ENCODE data around the gene SMPDL3A.

Gene SMPDL3A

DNA sequence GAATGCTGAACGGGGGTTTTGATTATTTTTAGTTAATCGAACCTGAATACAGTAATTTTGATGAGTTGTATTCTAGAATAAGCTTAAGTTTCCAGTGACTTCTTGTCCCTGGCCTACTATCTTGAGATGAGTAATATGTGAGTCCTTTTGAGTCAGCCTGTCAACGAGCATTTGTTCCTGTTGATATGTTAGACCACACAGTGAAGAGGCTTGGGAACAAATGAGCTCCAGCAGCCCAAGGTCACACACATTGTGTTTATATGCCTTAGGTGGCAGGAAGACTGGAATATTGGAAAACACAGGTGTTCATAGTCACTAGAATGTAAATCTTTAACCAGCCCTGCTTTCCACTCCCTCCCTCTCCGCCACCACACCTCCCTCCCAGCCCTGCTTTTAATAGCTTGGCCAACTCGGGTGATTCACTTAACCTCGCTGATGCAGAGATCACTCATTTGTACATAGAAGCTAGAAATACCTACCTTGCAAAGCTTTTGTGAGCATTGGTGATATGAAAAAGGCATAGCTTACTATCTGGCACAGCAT lies 9.1 kb downstream of the SMPDL3A start:
- TF ChIP-seq POLR2A (IDR thresholded peaks at IDR 0.05; ENCODE audit: low read depth, low read length) (no peak), PAX5 (IDR thresholded peaks at IDR 0.05; ENCODE audit: insufficient read depth, low read length, severe bottlenecking) (no peak), TAF1 (IDR thresholded peaks at IDR 0.05; ENCODE audit: low read depth, low read length) (no peak), POU2F2 (IDR thresholded peaks at IDR 0.05; ENCODE audit: low read depth, low read length) (no peak), POLR2AphosphoS5 (IDR thresholded peaks at IDR 0.05; ENCODE audit: low read depth, low read length) (no peak), SPI1 (IDR thresholded peaks at IDR 0.05; ENCODE audit: low read depth, low read length) (no peak)
- DNase-seq (ENCODE audit: insufficient read length, low spot score) (no peak), FAIRE-seq (no peak)

DNA sequence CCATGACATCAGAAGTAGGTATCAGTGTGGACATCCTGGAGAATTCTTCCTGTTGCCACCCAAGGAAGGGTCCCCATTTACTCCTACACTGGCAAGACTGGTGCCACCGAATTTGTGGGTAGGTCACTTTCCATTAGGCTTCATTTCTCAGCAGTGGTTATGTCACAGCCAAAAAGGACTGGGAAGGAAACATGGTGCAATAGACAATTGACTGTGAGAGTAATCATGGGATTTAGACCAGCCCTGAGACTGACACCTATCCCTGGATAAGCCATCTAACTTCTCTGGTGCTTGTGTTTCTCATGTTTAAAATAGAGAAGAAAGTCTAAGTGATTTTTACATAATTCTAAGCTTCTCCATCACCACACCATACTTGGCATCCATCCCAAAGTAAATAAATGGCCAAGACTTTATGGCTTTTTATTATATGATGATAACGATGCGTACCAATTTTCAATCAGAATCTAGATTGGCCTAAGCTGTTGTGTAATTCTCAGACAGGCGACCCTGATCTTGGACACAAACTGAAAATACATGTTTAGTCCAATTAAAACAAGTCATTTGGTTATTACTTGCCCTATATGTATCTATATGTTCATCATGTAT lies 10.2 kb downstream of the SMPDL3A start:
- TF ChIP-seq POU2F2 (IDR thresholded peaks at IDR 0.05; ENCODE audit: low read depth, low read length) (no peak), SPI1 (IDR thresholded peaks at IDR 0.05; ENCODE audit: low read depth, low read length) (no peak), TAF1 (IDR thresholded peaks at IDR 0.05; ENCODE audit: low read depth, low read length) (no peak)
- DNase-seq (ENCODE audit: insufficient read length, low spot score) (no peak), FAIRE-seq (no peak)

DNA sequence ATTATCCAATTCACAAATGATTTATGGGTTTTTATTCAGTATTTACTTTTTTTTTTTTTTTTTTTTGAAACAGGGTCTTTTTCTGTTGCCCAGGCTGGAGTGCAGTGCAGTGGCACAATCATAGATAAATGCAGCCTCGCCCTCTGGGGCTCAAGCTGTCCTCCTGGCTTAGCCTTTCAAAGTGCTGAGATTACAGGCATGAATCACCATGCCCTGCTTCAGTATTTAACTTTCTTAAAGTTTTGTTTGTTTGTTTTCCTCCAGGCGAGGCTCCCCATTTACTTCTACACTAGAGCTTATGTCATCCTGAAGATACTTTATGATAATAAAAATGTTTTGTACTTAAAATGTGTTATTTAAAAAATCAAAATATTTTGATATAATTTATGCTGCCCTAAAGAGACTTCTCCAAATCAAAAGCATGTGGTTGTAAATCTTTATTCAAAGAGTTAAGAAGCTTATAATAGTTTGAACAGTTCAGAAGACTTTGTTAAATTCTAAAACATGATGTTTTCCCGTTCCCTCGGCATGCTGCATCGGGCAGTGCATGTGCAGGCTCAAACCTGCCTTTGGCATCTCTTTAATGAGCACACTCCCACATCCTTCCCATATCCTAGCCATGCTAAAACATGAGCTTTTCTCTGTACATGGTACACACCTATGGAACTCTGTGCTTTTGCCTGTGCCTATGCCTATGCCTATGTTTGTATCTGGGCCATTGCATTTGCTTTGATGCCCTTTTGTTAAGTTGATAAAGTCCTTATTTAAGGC lies 11.0 kb downstream of the SMPDL3A start:
- no peak for TF ChIP-seq POLR2AphosphoS5 (IDR thresholded peaks at IDR 0.05; ENCODE audit: low read depth, low read length)
- TF ChIP-seq SPI1 (IDR thresholded peaks at IDR 0.05; ENCODE audit: low read depth, low read length) = no peak
- no peak for DNase-seq (ENCODE audit: insufficient read length, low spot score)
- FAIRE-seq = no peak

DNA sequence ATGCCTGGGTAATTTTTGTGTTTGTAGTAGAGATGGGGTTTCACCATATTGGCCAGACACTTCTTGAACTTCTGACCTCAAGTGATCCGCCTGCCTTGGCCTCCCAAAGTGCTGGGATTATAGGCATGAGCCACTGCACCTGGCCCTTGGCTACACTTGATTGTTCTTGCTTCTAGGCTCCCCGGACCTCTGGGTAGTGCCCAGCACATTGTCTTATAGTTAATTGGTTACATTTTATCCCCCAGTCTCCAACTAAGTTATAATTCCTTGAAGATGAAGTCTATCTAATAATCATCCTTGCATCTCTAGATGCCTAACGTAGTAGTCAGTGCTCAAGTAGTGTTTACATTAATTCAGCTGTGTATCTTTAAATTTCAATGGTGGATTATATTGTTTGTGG lies 11.8 kb downstream of the SMPDL3A start:
- FAIRE-seq (no peak), DNase-seq (ENCODE audit: insufficient read length, low spot score) (no peak)
- TF ChIP-seq POU2F2 (IDR thresholded peaks at IDR 0.05; ENCODE audit: low read depth, low read length) (no peak), SPI1 (IDR thresholded peaks at IDR 0.05; ENCODE audit: low read depth, low read length) (no peak), PAX5 (IDR thresholded peaks at IDR 0.05; ENCODE audit: insufficient read depth, low read length, severe bottlenecking) (no peak), POLR2AphosphoS5 (IDR thresholded peaks at IDR 0.05; ENCODE audit: low read depth, low read length) (no peak), TAF1 (IDR thresholded peaks at IDR 0.05; ENCODE audit: low read depth, low read length) (no peak), POLR2A (IDR thresholded peaks at IDR 0.05; ENCODE audit: low read depth, low read length) (no peak)

DNA sequence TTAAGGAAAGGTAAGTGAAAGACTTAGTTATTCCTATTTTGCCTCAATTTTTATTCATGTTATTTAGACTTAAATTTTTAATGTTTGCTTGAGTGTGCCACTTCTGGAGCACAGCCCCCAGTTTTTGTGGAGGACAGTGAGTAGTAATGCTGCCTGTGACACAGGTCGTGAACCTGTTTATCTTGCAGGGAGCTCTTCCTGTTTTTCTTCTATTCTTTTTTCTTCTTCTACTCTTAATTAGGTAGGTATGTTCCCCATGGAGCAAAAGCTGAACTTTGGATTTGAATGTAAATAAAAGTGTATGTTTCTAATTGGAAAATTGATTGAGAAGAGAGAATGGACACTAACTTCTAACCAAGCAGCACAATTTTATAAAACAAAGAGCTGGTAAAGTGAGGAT lies 12.3 kb downstream of the SMPDL3A start:
- TF ChIP-seq PAX5 (IDR thresholded peaks at IDR 0.05; ENCODE audit: insufficient read depth, low read length, severe bottlenecking) (no peak), POU2F2 (IDR thresholded peaks at IDR 0.05; ENCODE audit: low read depth, low read length) (no peak), TAF1 (IDR thresholded peaks at IDR 0.05; ENCODE audit: low read depth, low read length) (no peak), POLR2A (IDR thresholded peaks at IDR 0.05; ENCODE audit: low read depth, low read length) (no peak), POLR2AphosphoS5 (IDR thresholded peaks at IDR 0.05; ENCODE audit: low read depth, low read length) (no peak), SPI1 (IDR thresholded peaks at IDR 0.05; ENCODE audit: low read depth, low read length) (no peak)
- FAIRE-seq (no peak), DNase-seq (ENCODE audit: insufficient read length, low spot score) (no peak)

DNA sequence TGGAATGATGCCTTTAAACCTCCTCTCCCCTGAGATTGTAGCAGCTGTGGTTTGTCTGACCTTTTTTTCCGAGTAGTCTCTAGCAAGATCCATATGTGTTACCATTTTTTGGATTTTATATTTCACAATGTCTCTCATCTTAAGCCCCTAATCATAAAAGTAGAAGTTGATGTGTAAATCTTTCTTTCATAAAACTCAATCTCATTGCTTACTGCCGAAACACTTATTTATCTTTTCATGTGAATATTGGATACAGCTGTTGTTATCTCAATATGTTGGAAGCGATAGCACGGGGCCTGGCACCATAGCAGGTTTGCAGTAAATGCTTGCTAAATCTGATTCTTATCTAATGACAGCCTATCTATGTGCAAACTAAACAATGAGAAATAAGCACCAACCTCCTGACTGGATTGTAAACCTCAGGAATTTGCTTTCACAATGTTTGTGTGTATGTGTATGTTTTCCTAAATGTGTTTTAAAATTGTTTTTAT lies 14.2 kb downstream of the SMPDL3A start:
- FAIRE-seq (no peak), DNase-seq (ENCODE audit: insufficient read length, low spot score) (no peak)
- TF ChIP-seq POLR2AphosphoS5 (IDR thresholded peaks at IDR 0.05; ENCODE audit: low read depth, low read length) (no peak), PAX5 (IDR thresholded peaks at IDR 0.05; ENCODE audit: insufficient read depth, low read length, severe bottlenecking) (no peak), POLR2A (IDR thresholded peaks at IDR 0.05; ENCODE audit: low read depth, low read length) (no peak), SPI1 (IDR thresholded peaks at IDR 0.05; ENCODE audit: low read depth, low read length) (no peak), POU2F2 (IDR thresholded peaks at IDR 0.05; ENCODE audit: low read depth, low read length) (no peak)

DNA sequence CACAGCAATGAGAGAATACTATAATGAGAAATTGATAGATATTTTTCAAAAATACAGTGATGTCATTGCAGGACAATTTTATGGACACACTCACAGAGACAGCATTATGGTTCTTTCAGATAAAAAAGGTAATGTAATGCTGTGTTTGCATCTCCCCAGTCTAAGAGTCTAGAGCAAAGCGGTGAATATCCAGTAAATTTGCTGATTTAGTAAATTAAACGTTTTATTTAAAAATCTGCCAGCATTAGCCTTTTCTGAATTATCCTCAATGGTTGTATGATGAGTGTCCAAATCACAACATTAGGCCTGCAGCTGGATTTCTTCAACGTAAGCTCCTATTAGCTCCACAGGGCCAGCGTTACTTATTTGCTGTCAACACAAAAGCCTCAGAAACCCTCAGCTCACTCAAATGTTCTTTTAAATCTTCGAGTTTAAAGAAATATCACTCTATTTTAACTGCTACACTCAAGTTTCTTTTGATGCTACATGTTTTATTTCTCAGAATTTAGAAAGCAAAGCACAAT lies 16.0 kb downstream of the SMPDL3A start:
- DNase-seq (ENCODE audit: insufficient read length, low spot score) = no peak
- TF ChIP-seq TAF1 (IDR thresholded peaks at IDR 0.05; ENCODE audit: low read depth, low read length) (no peak), POLR2AphosphoS5 (IDR thresholded peaks at IDR 0.05; ENCODE audit: low read depth, low read length) (no peak)
- no peak for FAIRE-seq

DNA sequence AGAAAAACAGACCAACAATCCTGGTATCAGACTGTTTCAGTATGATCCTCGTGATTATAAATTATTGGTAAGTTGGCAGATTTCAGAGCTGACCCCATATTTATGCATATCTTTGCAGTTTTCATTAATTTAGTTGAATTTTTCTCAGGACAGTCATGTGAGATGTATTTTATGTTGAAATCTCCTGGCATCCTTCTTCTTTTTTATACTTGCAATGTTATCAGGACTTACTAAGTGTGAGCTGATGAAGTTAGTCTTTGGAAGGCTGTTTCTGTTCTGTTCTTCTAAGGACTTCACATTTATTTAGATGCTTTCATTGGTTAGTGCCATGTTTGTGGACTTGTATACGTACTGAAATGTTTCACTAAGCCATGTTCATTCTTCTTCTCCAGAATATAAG lies 17.2 kb downstream of the SMPDL3A start:
- TF ChIP-seq SPI1 (IDR thresholded peaks at IDR 0.05; ENCODE audit: low read depth, low read length) = no peak
- no peak for TF ChIP-seq TAF1 (IDR thresholded peaks at IDR 0.05; ENCODE audit: low read depth, low read length)
- TF ChIP-seq POLR2AphosphoS5 (IDR thresholded peaks at IDR 0.05; ENCODE audit: low read depth, low read length) = no peak
- TF ChIP-seq POU2F2 (IDR thresholded peaks at IDR 0.05; ENCODE audit: low read depth, low read length) = no peak
- no peak for TF ChIP-seq PAX5 (IDR thresholded peaks at IDR 0.05; ENCODE audit: insufficient read depth, low read length, severe bottlenecking)
- no peak for TF ChIP-seq POLR2A (IDR thresholded peaks at IDR 0.05; ENCODE audit: low read depth, low read length)
- no peak for FAIRE-seq
- no peak for DNase-seq (ENCODE audit: insufficient read length, low spot score)

DNA sequence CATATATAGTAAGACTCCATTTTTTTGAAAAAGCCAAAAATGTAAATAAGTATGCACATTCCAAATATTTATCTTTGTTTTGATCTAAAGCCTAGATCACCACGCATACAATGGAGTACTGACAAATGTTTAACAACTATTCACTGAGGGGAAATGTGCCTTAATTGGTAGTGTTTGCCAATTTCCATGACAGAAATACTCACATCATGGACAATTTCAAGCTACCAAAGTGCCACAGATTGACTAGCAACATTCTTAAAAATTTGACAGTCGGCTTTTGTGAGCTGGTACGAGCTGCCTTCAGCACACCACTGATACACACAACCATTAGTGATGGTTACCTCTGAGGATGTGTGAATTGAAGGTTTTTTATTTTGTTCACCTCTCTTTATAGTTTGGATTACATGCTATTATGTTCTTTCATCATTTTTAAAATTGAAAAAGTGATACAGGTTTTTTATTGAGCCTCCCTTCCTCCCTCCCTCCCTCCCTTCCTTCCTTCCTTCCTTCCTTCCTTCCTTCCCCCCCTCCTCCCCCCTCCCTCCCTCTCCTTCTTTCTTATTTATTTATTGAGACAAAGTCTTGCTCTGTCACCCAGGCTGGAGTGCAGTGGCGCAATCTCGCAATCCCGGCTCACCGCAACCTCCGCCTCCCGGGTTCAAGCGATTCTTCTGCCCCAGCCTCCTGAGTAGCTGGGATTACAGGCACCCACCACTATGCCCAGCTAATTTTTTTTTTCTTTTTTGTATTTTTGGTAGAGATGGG lies 19.2 kb downstream of the SMPDL3A start:
- DNase-seq (ENCODE audit: insufficient read length, low spot score) = no peak
- TF ChIP-seq TAF1 (IDR thresholded peaks at IDR 0.05; ENCODE audit: low read depth, low read length) (no peak), POLR2A (IDR thresholded peaks at IDR 0.05; ENCODE audit: low read depth, low read length) (no peak), POU2F2 (IDR thresholded peaks at IDR 0.05; ENCODE audit: low read depth, low read length) (no peak), PAX5 (IDR thresholded peaks at IDR 0.05; ENCODE audit: insufficient read depth, low read length, severe bottlenecking) (no peak), POLR2AphosphoS5 (IDR thresholded peaks at IDR 0.05; ENCODE audit: low read depth, low read length) (no peak), SPI1 (IDR thresholded peaks at IDR 0.05; ENCODE audit: low read depth, low read length) (no peak)
- FAIRE-seq = no peak
